ENCODE results near the gene EPS8.

EPS8 gene

DNA sequence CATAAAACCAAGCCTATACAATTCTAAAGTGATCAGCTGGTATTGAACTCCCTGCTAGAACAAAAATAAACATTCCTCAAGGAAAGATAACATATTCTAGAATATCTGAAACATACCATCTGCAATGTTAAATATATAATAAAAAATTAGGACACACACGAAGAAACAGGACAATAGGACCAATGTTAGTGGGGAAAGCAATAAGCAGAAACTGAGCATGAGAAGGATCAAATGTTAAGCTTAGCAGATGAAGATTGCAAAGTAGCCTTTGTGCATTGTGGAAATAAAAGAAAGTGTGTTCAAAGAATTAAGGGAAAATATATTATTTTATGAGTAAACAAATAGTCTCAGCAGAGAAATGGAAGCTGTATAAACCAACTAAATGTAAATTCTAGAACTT, 180.8 kb downstream of the EPS8 start:
- no peak for DNase-seq (ENCODE audit: low read depth in 1 of 2, low spot score in 1 of 2)

DNA sequence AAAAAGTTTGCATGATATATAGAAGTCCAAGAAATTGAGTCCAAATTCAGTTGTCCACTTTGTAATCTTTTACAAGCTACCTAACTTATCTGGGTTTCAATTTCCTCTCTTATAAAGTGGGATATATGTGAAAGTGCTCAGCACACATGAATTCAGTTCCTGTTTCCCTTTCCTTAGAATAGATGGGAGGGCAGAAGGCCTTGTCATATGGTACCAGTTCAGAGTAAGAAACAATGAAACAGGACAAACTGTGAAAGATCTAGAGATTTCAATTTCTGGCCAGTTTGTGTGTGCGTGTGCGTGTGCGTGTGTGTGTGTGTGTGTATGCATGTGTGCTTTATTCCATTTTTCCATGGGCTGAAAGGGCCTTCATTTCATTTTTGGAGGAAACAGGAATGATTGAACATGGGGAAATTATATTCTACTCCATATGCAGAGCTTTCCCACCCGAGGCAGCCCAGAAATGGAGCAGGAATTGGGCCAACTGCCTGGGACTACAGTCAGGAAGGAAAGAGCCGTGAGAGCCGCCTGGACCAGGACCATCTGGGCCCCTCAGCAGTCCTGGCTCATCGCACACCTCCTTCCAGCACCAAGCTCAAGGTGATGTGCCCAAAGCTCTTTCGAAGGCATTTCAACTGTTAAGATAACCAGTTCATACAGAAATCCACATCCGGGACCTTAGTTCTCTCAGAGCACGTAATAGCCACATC, 183.2 kb downstream of the EPS8 start:
- DNase-seq (ENCODE audit: low read depth in 1 of 2, low spot score in 1 of 2) = no peak

DNA sequence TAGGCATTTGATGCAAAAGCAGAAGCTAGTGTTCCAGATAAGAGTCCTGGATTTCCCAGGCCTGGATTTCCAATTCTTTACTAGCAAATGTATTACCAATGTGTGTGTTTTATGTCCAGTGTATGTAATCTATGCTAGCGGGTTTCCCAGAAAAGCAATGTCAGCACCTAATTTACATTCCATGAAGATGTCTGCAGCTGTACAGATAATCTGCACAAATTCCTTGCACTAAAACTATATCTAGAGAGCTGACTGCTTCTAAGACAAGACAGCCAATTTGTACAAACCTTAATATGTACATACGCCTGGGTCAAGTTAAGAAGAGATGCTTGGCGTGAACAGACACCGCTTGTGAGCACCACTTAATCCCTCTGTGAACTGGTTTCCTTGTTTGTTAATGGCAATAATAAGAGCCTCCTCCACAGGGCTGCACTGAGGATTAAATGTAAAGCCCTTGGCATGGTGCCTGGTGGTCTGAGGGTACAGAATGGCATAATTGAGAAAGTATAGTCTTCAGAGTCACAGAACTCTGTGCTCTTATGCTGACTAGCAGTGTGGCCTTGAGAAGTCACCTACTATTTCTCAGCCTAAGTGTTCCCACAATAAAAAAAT, 185.6 kb downstream of the EPS8 start:
- no peak for DNase-seq (ENCODE audit: low read depth in 1 of 2, low spot score in 1 of 2)

DNA sequence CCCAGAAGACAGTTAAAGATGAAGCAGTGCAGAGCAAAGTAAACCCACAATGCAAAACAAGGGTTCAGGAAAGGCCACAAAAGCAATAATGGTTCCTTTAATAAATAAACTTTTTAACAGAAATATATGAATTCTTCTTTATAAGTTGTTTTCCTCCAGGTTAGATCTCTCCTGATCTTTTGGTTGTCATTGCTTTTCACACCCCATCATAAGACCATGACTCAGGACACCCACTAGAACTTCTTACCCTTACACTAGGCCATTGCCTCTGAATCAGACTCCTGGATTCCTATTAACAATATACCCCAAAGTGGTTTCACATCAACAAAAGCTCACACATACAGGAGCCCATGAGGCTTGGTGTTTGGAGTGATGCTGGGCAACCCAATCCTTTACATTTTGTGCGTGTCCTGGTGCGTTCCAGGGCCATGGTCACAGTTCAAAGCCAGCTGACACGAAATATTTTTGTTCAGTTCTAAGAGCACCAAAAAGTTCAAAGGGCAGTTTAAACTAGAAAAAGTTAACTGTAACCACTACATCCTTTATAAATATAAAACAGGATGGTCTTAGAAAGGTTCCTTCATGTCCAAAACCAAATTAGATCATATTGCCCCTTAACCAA, 187.0 kb downstream of the EPS8 start:
- DNase-seq (ENCODE audit: low read depth in 1 of 2, low spot score in 1 of 2) = no peak

DNA sequence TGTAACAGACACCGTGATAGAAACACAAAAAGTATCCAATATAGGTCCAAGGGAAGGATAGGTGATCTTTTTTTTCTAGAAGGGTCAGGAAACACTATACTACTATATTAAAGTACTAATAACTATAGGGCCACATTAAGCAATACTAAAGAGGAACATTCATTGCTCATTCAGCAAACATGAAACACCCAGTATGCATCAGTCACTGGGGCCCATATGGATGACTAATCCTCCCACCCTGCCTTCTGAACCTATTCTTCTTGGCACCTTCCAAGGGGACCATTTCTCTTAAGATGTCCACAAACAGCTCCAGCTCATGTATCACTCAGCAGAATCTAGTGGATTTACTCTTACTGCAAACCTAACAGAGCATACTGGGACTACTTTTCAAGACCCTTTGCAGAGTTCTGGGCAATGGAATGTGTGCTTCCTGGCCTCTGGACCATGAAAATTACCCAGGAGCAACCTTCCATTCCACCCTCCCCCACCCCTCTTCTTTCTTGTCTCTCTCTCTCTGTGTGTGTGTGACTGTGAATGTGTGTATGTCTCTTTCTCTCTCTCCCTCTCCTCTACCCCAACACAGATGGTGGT, 187.9 kb downstream of the EPS8 start:
- DNase-seq (ENCODE audit: low read depth in 1 of 2, low spot score in 1 of 2) = no peak

DNA sequence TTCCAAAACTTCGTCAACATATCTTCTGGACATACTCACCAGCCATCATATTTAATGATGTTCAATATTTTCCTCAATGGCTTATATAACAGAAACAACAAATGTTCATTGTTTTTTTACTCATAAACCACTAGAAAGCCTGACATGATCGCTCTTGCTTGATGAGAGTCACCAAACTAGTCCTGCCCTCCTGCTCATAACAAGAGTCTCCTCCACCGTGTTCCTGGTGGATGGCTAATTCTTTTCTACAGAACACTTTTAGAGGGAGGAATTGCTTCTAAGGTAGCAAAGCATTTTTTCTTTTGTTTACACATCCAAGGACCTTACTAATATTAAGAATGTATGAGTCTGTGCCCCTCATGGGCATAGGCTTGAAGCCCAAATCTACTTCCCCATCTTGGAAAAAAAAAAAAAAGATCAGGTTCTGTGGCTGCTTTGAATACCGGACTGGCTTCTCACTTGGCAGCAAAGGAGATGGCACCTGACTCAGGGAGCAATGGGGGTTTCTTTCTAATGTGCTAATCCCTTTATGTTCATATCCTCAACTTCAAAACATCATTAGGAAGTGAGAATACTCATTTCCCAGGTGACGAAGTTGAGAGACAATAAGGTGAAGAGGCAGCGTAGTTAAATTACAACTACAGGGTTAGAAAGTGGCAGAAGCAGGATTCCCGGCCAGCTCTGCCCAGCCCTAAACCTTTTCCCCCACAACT, 188.8 kb downstream of the EPS8 start:
- no peak for DNase-seq (ENCODE audit: low read depth in 1 of 2, low spot score in 1 of 2)

DNA sequence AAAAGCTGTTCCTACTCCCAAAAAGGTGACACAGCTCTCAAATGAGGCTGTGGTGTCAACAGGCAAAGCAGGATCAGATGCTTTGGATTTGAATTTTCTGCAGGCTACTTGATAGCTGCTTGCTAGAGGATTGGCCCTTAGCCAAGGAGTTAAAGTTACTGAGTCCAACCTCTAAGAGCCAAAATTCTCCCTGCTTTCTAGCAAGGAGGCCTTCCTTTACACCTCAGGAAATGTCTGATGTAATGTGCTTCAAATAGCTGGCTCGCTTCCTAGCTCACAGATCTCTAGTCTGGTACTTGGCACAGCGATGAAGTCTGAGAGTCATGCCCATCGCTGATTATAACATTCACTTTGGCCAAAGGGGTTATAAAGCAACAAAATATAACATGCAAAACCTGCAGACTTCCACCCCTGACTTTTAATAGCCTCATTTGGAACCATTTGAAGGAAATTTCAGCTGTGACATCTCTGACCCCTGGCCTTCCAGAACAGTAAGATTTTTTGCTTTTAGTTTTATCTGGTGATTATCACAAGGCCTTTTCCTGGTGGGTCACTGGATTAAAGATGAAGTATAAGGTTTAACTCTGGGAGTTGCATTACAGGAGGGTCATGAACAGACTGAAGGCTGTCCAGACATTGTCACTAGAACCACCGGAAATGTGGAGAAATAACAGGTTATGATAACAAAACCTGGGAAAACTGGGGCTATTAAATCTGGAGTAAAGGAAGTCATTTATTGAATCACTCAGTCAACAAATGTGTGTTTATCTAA, 189.7 kb downstream of the EPS8 start:
- no peak for DNase-seq (ENCODE audit: low read depth in 1 of 2, low spot score in 1 of 2)

DNA sequence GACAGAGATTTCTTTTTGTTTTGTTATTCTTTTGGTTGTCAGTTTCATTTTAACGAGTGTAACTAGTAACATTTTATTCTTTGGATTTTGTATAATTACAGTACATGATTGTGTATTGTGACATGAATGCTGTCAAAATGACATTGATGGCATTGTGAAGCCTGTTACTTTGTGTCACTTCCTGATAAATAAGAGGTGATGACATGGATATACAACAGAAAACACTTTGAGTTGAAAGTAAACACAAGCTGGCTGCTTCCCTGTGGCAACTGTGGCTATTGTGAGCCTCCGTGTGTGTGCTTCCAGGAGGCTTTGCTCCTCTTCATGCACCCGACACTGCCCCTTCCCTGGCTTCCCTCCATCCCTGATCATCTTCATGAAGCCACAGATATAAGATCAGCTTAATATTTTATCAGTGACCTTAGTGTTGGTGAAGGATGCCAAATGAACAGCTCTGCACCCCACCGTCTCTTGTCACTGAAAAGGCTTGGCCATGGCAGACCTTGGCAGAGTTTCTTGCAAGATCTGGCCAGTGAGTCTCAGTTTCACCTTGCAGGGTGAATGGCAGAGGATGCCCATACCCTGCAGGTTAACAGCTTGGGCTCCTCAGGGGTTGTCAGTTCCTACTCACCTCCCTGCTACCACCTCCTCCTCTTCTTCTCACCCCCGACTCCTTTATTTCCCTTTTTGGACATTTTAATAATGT, 191.9 kb downstream of the EPS8 start:
- DNase-seq (ENCODE audit: low read depth in 1 of 2, low spot score in 1 of 2) = no peak

DNA sequence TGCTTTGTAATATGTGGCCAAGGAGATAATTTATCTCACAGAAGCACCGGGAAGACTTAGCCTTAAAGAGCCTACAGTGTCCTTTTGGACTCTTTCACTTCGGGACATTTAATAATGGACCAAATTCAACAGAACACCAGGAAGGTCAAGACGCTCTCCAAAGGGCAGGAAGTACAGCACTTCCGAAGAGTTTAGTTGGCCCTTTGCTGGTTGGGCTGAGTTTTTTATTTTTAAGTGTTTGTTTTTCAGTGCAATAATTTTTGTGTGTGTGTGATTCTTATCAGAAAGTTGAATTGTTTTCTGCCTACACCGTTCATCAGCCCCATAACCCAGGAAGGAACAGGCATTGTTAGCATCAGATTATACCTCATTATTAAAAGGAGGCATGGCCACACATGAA, 193.0 kb downstream of the EPS8 start:
- no peak for DNase-seq (ENCODE audit: low read depth in 1 of 2, low spot score in 1 of 2)

DNA sequence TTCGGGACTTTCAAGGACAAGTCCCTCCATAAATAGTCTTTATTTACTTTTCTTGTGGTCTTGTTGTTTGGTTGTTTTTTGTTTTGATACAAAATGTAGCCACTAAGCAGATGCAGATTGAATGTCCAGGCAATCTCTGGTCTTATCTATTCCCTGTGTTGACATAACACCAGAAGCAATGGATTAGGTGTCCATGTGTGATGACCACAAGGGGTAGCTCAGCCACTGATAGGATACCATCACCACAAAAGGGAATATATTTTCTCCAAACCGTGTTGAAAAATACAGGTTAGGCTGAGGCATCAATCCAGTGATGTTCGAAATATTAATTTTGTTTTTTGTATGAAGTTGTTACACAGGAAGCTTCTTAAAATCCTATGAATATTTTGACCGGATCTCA, 196.3 kb downstream of the EPS8 start:
- DNase-seq (ENCODE audit: low read depth in 1 of 2, low spot score in 1 of 2) = no peak

DNA sequence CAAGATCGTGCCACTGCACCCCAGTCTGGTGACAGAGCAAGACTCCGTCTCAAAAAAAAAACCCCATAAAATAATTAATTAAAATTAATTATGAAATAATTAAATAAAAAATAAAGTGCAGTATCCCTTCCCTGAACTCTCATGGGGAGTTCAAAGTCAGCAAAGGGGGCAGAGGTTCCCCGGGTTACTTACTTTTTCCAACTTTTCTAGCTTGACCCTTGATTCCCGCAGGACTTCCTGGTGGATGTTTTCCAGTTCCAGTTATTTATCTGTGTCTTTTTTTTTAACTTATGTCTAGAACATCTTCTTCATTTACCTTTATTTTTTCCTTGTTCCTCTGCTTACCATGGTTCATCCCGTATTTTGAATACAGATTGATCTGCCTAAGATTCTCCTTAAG, 197.4 kb downstream of the EPS8 start:
- no peak for DNase-seq (ENCODE audit: low read depth in 1 of 2, low spot score in 1 of 2)

DNA sequence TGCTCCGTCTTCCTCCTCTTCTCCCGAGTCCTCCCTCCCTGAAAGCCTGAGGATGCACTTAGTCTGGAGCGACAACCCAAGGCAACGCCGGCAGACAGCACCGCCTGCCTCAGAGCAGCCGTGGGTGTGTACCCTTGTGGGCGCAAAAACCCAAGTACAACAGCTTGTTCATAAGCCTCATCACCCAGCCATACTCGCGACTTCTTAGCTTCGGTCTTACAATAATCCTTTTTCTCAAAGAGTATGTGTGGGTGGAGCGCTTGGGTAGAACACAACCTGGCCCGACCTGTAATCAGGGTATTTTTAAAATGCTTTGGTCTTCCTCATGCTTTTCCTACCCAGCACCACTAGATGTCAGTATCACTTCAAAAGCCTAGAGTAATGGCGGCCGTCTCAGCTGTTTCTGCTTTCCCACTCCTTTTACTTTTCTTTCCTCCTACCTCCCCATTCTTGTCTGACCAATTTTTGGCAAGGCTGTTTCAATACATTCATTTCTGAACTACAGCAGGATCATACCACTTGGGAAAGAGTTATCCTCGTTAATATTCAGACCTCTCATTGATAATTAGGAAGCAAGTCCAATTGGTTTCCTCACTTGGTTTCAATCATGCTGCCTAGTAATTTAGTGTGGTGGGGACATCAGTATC, 198.9 kb downstream of the EPS8 start:
- DNase-seq (ENCODE audit: low read depth in 1 of 2, low spot score in 1 of 2) = no peak

DNA sequence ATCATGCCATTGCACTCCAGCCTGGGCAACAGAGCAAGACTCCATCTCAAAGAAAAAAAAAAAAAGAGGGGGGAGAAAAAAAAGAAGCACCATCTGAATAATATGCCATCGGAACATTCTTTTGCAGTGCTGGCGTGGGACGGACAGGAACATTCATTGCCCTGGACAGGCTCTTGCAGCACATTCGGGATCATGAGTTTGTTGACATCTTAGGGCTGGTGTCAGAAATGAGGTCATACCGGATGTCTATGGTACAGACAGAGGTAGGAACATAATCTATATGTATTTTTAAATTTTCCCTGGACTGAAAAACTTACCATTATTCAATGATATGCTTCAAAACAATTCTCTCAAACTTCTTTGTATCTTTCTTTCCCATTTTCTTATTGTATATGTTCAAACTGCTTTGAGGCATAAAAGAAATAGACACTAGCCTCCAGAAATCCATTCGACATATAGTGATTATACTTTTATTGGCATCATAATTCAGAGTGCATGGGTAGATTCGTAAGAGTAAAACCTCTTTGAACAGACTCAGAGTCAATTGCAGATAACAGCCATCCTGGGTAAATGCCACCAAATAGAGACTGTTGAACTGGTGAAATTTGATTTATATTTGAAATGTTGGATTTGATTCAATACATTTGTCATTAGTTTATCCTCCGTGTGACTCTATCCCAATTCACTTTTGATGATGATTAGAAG, 199.7 kb downstream of the EPS8 start:
- DNase-seq (ENCODE audit: low read depth in 1 of 2, low spot score in 1 of 2) = no peak

DNA sequence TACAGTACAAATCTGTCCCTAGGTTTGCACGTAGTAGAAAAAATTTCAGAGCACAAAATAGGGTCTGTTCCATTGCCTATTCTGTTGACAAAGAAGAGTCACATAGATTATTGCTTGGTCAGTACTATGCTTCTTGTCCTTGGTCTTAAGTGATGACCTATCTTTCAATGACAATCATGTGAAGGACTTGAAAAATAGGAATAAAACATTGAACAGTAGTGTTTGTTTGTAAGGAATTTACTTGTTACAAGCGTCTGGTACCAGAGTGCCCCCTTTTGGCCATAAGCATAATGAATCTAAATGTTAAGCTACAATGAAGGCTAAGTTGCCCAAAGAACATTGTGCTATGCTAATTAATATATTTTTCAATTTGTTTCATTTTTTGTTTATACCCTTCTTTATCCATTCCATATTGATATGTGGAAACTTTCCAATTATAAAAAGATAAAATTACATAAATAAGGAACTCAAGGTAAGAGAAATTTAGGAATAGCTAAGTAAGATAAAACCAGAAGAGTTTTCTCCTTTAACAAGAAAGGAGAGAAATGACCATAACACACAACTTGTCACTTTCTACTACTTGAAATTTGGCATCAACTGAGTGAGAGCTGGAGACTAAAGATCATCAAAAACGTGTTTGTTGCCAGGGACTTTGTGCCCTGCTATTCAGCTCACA, 204.7 kb downstream of the EPS8 start:
- DNase-seq (ENCODE audit: low read depth in 1 of 2, low spot score in 1 of 2) = no peak

DNA sequence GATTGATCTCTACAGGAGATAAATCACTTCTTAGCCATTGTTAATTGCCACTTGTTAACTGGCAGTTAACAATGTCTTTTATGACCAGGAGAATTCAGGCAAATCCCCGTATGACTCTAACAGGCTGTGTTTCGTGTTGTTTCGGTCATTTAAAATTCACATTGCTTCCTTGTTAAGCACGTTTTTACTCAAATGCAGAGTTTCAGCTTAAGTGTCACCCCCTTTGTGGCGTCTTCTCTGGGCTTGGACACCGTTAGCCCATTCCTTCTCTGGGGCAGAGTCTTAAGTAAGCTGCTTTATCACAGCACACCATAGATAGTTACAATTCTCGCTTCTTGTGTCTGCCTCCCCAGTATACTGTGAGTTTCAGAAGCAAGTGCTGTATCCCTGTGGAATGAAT, 205.4 kb downstream of the EPS8 start:
- DNase-seq (ENCODE audit: low read depth in 1 of 2, low spot score in 1 of 2) = no peak

DNA sequence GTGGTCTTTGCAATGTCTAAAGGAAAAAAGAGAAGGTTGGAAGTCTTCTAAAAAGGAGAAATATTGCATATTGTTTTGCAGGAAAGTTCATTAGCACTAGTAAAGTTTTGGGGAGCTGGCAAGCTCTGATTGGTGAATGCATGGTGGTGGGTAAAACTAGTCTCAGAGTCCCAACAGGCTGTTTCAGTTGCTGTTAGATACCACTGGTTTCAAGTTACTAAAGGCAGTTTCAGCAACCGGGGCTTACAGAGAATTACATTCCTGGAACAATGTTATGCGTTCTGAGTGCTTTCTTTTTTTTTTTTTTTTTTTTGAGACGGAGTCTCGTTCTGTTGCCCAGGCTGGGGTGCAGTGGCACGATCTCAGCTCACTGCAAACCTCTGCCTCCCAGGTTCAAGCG, 208.2 kb downstream of the EPS8 start:
- no peak for DNase-seq (ENCODE audit: low read depth in 1 of 2, low spot score in 1 of 2)

DNA sequence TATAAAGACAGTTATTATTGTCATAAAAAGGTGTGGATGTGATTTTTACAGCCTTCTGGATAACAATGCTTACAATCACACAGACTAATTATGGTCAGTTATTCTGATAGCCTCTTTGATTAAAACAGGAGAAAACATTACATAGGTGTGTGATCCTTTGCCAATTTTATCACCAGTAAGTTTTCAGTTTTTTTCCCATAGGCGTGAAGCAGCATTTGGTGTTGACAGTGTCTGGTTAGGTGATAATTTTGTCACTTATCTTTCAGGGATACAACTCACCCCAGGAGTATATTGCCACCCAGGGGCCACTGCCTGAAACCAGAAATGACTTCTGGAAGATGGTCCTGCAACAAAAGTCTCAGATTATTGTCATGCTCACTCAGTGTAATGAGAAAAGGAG, 208.8 kb downstream of the EPS8 start:
- DNase-seq (ENCODE audit: low read depth in 1 of 2, low spot score in 1 of 2) = no peak

DNA sequence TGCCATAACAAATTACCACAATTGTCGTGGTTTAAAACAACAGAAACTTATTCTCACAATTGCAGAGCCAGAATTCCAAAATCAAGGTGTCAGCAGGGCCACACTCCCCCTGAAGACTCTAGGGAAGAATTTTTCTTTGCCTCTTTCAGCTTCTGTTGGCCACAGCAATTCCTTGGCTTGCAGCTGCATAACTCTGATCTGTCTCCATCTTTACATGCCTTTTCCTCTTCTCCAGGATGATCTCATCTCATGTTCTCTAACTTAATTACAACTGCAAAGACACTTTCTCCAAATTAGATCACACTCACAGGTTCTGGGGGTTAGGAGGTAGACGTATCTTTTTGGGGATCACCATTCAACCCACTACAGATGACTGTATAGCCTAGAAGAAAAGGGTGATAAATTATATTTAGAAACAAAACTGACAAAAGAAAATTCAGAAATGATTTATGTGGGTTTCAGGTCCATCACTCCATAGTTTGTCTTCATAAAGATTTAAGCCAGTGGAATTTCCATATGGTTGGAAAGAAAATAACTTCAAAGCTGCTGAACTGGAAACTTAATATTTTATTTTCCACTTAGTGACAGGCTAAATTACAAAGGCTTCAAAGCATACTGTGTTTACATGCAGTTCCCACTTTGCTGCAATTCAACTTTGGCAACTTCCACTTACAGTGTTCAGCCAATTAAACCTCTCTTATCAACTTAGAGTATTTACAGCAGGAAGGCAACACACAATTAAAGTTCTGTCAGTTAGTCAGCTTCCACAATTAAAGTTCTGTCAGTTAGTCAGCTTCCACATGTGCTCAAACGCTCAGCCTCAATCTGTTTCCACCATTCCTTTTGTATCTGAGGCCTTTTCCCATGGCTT, 213.3 kb downstream of the EPS8 start:
- no peak for DNase-seq (ENCODE audit: low read depth in 1 of 2, low spot score in 1 of 2)

Data from activated T-helper 1 cell treated with anti-CD3 and anti-CD28 coated beads, Interleukin-2, amount 50 U/mL, for 16 hours (primary cell).